ENCODE measurements around the gene CBX8. TPM values are rescaled to one million over a fixed set of nuclear protein-coding genes. Genes with fewer than 3 reads are reported as not detected.

CBX8 gene
- total RNA-seq, 1 donor from 2014 or later = 2.7 TPM

- DNase-seq = no peak
Measured at GRCh38 chr17:79792984-79793923, 3.6 kb downstream of the CBX8 start.

- DNase-seq = no peak
Measured at GRCh38 chr17:79792341-79792871, 4.5 kb downstream of the CBX8 start.

- DNase-seq = no peak
Measured at GRCh38 chr17:79791735-79792161, 5.1 kb downstream of the CBX8 start.

GRCh38 chr17:79790805-79791734, 5.8 kb downstream of the CBX8 start:
- no peak for DNase-seq

- DNase-seq = peak; percentile 62
Measured at GRCh38 chr17:79789943-79790804, 6.7 kb downstream of the CBX8 start.

GRCh38 chr17:79788989-79789942, 7.6 kb downstream of the CBX8 start:
- DNase-seq = no peak

GRCh38 chr17:79788455-79788854, 8.4 kb downstream of the CBX8 start:
- DNase-seq = no peak

GRCh38 chr17:79786930-79787643, 9.8 kb downstream of the CBX8 start:
- DNase-seq = no peak

- no peak for DNase-seq
Measured at GRCh38 chr17:79785900-79786810, 10.7 kb downstream of the CBX8 start.

- DNase-seq = no peak
Measured at GRCh38 chr17:79785017-79785899, 11.6 kb downstream of the CBX8 start.

GRCh38 chr17:79784353-79785016, 12.4 kb downstream of the CBX8 start:
- no peak for DNase-seq

GRCh38 chr17:79783891-79784290, 13.0 kb downstream of the CBX8 start:
- no peak for DNase-seq

GRCh38 chr17:79781736-79782575, 14.9 kb downstream of the CBX8 start:
- no peak for DNase-seq

- DNase-seq = peak; percentile 62
Measured at GRCh38 chr17:79781012-79781650, 15.7 kb downstream of the CBX8 start.

GRCh38 chr17:79779661-79780365, 17.1 kb downstream of the CBX8 start:
- no peak for DNase-seq
